Breast epithelium (tissue), 4 donors: Measurements from ENCODE around the gene SEMA4F. TPM values are rescaled to one million over a fixed set of nuclear protein-coding genes. Genes with fewer than 3 reads are reported as not detected.
A peak's percentile ranks its signal among the peaks of the same experiment; 100 is the strongest.

ENCODE experiments used
- DNase-seq, 2 donors: peaks; one replicate each; pipeline ENCODE4 v3.0.0-alpha.2; 2019; ENCODE audit warnings: low spot score in 2 of 2
- H3K27ac ChIP-seq, 2 donors: fragments of 200-600 bp; sonication (generic) in 1 of 2; one replicate each; pipeline ENCODE4 v1.5.1; 2016 to 2019; ENCODE audit warnings: mild to moderate bottlenecking in 1 of 2
- H3K27me3 ChIP-seq, 2 donors: fragments of 200-600 bp; sonication (generic) in 1 of 2; one replicate each; pipeline versions ENCODE4 v1.5.1 to v1.6.0; 2017 to 2019; ENCODE audit warnings: control low read depth in 1 of 2, mild to moderate bottlenecking in 1 of 2
- H3K36me3 ChIP-seq: fragments of 200-600 bp; one replicate; pipeline ENCODE4 v1.5.1; 2019
- H3K4me1 ChIP-seq, 2 donors: fragments of 200-600 bp; sonication (generic); one replicate each; pipeline ENCODE4 v1.5.1; 2016 to 2019; ENCODE audit warnings: control low read depth in 1 of 2
- H3K4me3 ChIP-seq, 3 donors: fragments of 200-600 bp; sonication (generic); 1 replicate in 2 of 3; 2 replicates in 1 of 3; pipeline ENCODE4 v1.5.1; 2016 to 2019; ENCODE audit warnings: mild to moderate bottlenecking in 3 of 3, moderate library complexity in 2 of 3
- H3K9me3 ChIP-seq, 2 donors: fragments of 200-600 bp; sonication (generic) in 1 of 2; one replicate each; pipeline ENCODE4 v1.5.1; 2016 to 2019; ENCODE audit warnings: control low read depth in 1 of 2
- CTCF ChIP-seq, 3 donors: fragments of 450-650 bp; IDR thresholded peaks; one replicate each; pipeline ENCODE4 v1.5.1; 2016 to 2017; ENCODE audit warnings: antibody characterized with exemption in 3 of 3, mild to moderate bottlenecking in 3 of 3, moderate library complexity in 3 of 3
- POLR2A ChIP-seq: fragments of 450-650 bp; IDR thresholded peaks from one replicate; pipeline ENCODE4 v1.6.1; 2016; ENCODE audit warnings: antibody characterized with exemption, mild to moderate bottlenecking, moderate library complexity
- POLR2AphosphoS5 ChIP-seq, 3 donors: sonication (generic); formaldehyde crosslinking; IDR thresholded peaks; one replicate each; pipeline ENCODE4 v1.6.1; 2017; ENCODE audit warnings: antibody characterized with exemption in 3 of 3
- intact Hi-C: fragments of 100-400 bp; cut with DNase I; formaldehyde crosslinking; loops from one replicate; pipeline ENCODE4 v1.15.1; 2023; ENCODE audit warnings: low total_unique reads
- total RNA-seq, 3 donors: library from RNA; depleted of rRNA; stranded (reverse); fragments of >200 nt; gene quantifications; one replicate each; pipeline ENCODE4 v1.1.0, GENCODE V29; 2016

Gene SEMA4F
- total RNA-seq, 3 donors from 2014 or later: 4.6 to 8.8 (median 8.5) TPM

GRCh38 chr2:74715880-74716279 is 61.8 kb downstream of the SEMA4F start:
- Histone ChIP-seq H3K27me3 (no peaks in the 10 kb centered on the region), H3K9me3 (no peaks in the 10 kb centered on the region), H3K36me3 (no peaks in the 10 kb centered on the region), H3K4me1 (no peaks in the 10 kb centered on the region), H3K27ac (peak overlapping the region in 1 of 2 donors; percentile 57), H3K4me3 (peak overlapping the region; percentile 39 to 74 (median 60))
- TF ChIP-seq CTCF (IDR thresholded peaks at IDR 0.05): no peak
- TF ChIP-seq POLR2AphosphoS5 (IDR thresholded peaks at IDR 0.05): no peak
- no peak for TF ChIP-seq POLR2A
- no peak for DNase-seq
- intact Hi-C loops: no loop called here

GRCh38 chr2:74719066-74719465 is 65.0 kb downstream of the SEMA4F start:
- H3K4me3 ChIP-seq: no peak overlapping the region
- no peaks in the 10 kb centered on the region for H3K27me3 ChIP-seq
- TF ChIP-seq POLR2AphosphoS5 (IDR thresholded peaks at IDR 0.05): no peak
- TF ChIP-seq POLR2A: no peak
- no peak for TF ChIP-seq CTCF (IDR thresholded peaks at IDR 0.05)
- DNase-seq: no peak
- H3K36me3 ChIP-seq: no peaks in the 10 kb centered on the region
- intact Hi-C loops: no loop called here
- H3K9me3 ChIP-seq: no peaks in the 10 kb centered on the region
- no peaks in the 10 kb centered on the region for H3K4me1 ChIP-seq
- no peak overlapping the region for H3K27ac ChIP-seq

GRCh38 chr2:74721316-74721715 is 67.3 kb downstream of the SEMA4F start:
- DNase-seq: no peak
- Histone ChIP-seq H3K27me3 (no peaks in the 10 kb centered on the region), H3K4me1 (no peaks in the 10 kb centered on the region), H3K36me3 (no peaks in the 10 kb centered on the region), H3K27ac (no peak overlapping the region), H3K9me3 (no peaks in the 10 kb centered on the region), H3K4me3 (no peak overlapping the region)
- intact Hi-C loops: no loop called here
- no peak for TF ChIP-seq POLR2A
- no peak for TF ChIP-seq POLR2AphosphoS5 (IDR thresholded peaks at IDR 0.05)
- TF ChIP-seq CTCF (IDR thresholded peaks at IDR 0.05): no peak

GRCh38 chr2:74724496-74724895 is 70.4 kb downstream of the SEMA4F start:
- Histone ChIP-seq H3K27ac (no peak overlapping the region), H3K4me3 (no peak overlapping the region), H3K27me3 (no peaks in the 10 kb centered on the region), H3K36me3 (no peaks in the 10 kb centered on the region), H3K4me1 (no peaks in the 10 kb centered on the region), H3K9me3 (no peaks in the 10 kb centered on the region)
- TF ChIP-seq POLR2A: no peak
- TF ChIP-seq CTCF (IDR thresholded peaks at IDR 0.05): no peak
- no peak for TF ChIP-seq POLR2AphosphoS5 (IDR thresholded peaks at IDR 0.05)
- intact Hi-C loops: no loop called here
- DNase-seq: no peak

- no peak for TF ChIP-seq CTCF (IDR thresholded peaks at IDR 0.05)
- no peak for TF ChIP-seq POLR2AphosphoS5 (IDR thresholded peaks at IDR 0.05)
- no peak for TF ChIP-seq POLR2A
- intact Hi-C loops: no loop called here
- no peak for DNase-seq
- H3K27ac ChIP-seq: no peak overlapping the region
- no peaks in the 10 kb centered on the region for H3K27me3 ChIP-seq
- H3K4me1 ChIP-seq: no peaks in the 10 kb centered on the region
- no peak overlapping the region for H3K4me3 ChIP-seq
- no peaks in the 10 kb centered on the region for H3K9me3 ChIP-seq
- H3K36me3 ChIP-seq: no peaks in the 10 kb centered on the region
Measured at GRCh38 chr2:74725287-74725686, 71.2 kb downstream of the SEMA4F start.
